Loucy (cell line): ENCODE measurements around the gene PKHD1.

Experiments used
- CTCF ChIP-seq: fragments of 200-600 bp; sonication (generic); conservative IDR thresholded peaks from 2 replicates; pipeline ENCODE4 v1.5.1; 2014; ENCODE audit warnings: mild to moderate bottlenecking, antibody characterized with exemption, low read length
- EZH2phosphoT487 ChIP-seq: fragments of 200-600 bp; IDR thresholded peaks from 2 replicates; pipeline ENCODE4 v1.6.1; 2018; ENCODE audit warnings: antibody characterized with exemption, mild to moderate bottlenecking, moderate library complexity, borderline replicate concordance

DNA sequence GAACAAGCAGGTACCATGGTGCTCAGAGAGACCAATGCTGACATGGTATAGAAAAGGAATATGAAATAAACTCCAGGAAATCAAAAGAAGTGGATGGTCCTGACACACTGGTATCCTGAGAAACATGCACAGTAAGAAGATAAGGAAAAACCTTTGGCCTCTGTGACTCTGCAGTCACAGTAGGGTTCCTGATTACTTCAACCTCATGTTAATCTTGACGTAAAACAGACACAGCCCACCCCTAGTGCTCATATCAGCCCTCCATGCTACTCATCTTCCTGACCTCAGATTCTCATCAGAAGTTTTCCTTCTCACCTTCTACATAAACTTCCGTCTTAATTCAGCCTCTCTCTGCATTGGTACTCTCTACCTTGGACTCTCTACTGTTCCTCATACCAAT is 240.9 kb downstream of the PKHD1 start:
- TF ChIP-seq CTCF, result no peak
- no peak for TF ChIP-seq EZH2phosphoT487
